GM18867 (cell line): ENCODE measurements around the gene GTF3A.
A peak's percentile ranks its signal among the peaks of the same experiment; 100 is the strongest.

Experiments
- ATAC-seq: cut with Tn5 transposase; IDR thresholded peaks from one replicate; pipeline ENCODE4 v1.9.1; 2021; ENCODE audit warnings: mild to moderate bottlenecking, moderate library complexity; ENCODE audit not compliant: unreplicated experiment

GTF3A gene

DNA sequence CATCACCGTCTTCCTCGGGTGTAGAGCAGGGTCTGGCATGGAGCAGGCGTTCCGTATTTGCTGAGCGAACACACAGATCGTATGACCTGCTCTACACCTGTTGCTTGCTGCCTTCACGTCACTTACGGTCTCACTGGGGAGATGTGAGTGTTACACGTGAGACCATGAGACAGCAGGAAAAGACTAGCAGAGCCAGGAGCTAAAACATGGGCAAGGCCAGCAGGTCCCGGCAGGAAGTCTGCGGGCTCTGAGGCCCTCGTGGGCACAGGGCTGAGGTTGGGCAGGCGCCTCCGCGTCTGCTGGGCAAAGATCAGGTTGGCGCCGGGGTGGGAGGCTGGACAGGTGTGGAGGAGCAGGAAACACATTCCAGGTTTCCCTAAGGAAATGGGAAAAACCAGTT lies 19.7 kb upstream of the GTF3A start:
- ATAC-seq: no peak

DNA sequence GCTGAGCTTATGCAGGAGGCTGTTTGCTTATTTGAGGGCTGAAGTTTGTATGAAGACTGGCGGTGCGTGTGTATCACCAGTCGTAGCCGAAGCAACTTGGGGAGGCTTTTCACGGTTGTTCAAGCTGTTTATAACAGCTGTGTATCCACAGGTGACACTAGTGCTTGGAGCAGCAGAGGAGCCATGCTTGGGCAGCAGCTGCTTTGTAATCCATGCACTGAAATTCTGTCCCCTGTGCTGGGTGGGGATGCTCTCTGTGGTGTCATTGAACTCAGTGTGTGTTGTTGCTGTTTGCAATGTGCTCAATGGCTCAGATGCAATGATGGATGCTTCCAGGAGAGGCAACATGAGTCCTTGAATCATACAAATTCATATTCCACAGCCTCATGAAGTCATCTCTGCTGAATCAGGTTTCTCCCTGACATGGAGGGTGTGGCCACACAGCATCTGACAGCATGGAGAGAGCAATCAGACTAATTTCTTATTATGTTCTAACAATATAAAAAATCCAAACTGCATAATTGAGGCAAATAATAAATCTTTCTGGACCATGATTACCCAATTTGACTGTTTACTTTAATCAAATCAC lies 18.8 kb upstream of the GTF3A start:
- ATAC-seq: no peak

DNA sequence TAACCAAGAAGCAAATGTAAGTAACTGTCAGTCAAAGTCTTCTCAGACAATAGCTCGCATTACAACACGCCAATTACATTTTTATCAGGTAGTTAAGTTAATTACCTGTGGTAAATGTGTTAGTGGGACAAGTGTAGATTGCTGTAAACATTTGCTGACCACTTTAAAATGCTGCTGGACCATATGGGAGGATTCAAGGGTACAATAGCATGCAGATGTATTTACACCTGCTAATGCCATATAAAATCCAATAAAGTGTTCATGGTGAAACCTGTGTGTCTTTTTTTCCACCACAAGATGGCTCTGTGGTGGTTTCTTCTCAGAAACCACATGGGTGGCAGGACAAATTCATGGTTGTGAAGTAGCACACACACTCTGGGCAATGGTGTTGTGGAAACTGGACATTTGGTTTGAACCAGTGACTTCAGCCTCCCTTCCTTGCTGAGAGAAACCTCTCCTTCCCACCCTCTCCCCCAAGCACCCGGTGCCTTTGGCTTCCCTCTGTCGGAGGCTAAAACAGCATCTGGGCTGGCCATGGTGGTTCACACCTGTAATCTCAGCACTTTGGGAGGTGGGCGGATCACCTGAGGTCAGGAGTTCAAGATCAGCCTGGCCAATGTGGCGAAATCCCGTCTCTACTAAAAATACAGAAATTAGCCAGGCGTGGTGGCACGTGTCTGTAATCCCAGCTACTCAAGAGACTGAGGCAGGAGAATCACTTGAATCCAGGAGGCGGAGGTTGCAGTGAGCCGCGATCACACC lies 18.1 kb upstream of the GTF3A start:
- peak; percentile 62 for ATAC-seq

DNA sequence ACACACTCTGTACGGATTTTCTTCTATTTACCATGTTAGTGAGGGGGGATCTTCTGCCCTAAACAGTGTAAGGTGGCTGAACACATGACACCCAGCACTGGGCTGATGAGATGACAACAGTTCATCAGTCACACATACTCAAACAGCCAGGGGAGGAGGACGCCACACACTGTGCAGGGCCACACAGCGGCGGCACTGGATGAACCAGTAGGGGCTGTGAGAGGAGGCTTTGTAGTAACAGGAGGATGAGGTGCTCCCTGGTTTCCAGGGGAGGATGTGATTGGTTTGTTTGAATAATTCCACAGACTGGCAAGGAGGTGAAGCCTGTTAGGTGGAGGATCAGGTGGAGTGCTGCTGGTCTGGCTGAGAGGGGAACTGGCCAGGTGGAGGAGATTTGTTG lies 16.3 kb upstream of the GTF3A start:
- no peak for ATAC-seq

DNA sequence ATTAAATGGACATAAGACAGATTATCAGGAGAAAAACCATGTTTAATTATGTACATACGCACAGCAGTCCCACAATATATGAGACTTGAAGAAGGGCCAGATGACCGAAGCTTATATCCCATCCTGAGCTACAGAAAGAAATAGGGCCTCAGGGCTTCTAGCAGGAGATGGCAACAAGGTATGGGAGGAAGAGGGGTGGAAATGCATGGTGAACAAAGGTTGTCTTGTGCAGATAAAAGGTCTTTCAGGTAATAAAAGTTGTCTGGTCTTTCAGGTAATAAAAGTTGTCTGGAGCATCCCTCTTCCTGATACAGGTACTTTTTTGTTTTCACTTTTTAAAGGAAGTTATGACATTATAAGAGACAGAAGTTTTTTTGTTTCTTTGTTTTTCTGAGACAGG lies 15.4 kb upstream of the GTF3A start:
- ATAC-seq: no peak

DNA sequence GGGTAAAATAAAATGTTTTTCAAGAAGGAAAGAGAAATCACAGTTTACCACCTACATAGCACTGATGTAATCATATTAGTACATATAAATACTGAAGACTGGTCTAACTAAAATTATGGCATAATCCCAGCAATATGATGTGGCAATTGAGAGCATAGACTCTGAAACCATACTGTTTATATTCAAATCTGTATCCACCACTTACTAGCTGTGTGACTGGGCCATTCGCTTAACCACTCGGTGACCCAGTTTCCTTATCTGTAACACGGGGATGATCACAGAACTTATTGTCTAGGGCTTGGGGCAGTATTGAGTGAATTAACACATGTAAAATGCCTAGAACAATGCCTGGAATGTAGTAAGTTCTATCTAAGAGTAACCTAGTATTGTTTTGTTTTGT lies 13.1 kb upstream of the GTF3A start:
- no peak for ATAC-seq

DNA sequence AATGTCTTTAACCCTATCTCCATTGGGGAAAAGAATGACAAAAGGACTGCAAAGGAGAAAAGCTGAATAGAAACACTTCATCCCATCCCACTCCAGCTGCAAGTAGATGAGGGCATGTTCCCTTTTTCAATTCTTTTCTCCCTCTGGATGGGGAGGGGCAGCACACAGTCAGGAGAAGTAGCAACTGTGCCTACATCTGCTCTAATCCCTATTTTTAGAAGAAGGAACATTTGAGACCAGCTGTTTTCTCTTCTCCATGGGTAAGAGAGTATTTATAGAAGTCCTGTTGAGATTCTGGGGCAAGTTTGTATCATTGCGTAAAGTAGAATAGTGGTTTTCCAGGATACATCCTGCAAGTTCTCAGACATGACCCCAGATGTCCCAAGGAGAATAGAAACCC lies 9.3 kb upstream of the GTF3A start:
- ATAC-seq: no peak

DNA sequence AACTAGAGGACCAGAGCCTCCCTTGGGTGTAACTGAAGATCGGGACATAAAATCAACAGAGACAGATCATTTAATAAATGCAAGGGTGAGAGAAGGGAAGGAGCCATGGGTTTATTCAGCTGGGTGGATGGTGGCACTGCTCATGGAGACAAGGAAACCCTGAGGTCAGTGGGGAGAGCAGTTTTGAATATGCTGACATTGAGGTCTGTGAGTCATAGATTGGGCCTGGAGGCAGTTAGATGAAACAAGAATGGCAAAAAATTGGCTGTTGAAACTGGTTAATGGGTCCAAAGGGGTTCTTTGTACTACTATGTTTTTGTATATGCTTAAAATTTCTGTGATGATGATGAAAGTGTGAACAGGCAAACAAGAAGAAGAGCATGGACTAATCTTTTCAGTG lies 5.1 kb upstream of the GTF3A start:
- no peak for ATAC-seq

DNA sequence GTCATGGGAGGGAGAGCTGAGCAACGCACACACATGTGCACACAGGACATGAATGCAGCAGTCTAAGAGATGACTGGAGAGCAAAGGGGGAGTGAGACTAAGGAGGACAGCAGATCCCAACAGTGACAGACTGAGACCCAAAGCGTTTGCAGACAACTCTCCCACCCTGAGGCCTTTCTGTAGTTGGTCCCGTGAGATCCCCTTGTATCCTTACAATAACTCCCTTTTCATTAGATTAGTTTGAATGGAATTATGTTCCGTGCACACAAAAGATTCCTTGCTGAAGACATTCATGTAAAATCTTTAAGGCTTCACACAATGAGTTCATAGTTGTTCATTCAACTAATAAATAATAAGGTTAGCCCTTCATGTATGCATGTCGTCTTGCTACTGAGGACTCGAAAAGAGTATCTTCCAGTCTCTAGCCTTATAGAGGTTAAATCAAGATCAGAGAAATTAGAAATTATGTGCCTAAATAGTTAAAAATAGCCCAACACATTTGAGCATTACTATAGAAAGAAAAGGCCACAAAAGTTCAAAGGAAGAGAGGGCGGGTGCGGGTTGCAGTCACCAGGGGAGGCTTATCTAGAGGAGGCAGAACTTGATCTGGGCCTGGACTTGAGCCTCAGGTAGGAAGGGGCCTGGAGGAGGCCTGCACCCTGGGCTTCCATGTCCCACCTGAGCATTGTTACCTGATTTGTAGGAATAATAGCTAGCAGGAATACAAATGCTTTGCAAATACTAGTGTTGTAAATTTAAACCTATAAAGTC lies 3.1 kb upstream of the GTF3A start:
- no peak for ATAC-seq

DNA sequence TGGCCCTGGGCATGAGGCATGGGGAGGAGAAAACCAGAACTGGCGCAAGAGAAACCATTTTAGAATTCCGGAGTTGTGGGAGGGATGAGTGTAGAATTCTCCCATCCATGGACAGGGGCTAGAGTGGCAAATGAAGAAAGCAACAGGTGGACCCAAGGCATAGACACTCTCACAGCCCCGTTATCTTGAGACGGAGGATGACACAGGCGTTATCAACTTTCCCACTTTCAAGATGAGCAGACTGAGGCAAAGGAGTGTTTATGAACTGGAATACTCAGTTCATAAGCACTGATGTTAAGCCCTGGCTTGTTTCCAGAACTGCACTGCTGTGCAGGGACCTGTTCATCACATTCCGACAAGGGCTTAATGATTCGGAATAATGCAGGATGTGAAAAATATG lies 1.1 kb upstream of the GTF3A start:
- ATAC-seq: no peak

DNA sequence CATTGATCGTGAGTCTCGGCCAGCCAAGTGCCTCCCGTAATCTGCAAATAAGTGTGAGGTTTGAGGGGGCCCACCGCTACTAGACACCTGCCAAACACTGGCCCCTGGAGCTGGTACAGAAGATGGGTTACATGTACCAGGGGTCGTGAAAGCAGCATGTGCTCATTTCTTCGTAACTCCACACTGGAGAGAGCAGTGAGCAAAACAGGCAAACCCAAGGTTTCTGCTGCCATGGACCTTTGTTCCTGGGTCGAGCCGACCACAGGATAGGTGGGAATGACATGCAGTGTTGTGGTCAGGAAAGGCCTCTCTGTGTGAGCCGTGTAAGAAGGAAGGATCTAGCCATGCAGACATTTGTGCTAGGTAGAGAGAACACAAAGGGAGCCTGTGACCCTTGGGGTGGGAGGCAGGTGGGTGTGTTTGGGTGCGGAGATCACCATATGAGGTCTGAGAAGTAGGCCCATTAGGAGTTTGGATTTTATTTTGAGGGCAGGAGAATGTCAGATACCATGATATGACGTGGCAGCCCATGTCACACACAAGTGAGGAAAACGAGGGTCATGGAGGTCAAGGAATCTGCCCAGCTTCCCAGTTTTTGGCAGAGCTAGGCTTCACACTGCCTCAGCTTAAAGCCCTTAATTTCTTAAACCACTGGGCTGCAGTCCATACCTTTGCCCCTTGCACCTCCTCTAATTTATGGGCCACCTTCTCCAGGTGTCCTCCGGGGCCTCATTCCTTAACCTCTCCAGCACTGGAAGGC lies 919 bp downstream of the GTF3A start:
- peak; percentile 6 for ATAC-seq

DNA sequence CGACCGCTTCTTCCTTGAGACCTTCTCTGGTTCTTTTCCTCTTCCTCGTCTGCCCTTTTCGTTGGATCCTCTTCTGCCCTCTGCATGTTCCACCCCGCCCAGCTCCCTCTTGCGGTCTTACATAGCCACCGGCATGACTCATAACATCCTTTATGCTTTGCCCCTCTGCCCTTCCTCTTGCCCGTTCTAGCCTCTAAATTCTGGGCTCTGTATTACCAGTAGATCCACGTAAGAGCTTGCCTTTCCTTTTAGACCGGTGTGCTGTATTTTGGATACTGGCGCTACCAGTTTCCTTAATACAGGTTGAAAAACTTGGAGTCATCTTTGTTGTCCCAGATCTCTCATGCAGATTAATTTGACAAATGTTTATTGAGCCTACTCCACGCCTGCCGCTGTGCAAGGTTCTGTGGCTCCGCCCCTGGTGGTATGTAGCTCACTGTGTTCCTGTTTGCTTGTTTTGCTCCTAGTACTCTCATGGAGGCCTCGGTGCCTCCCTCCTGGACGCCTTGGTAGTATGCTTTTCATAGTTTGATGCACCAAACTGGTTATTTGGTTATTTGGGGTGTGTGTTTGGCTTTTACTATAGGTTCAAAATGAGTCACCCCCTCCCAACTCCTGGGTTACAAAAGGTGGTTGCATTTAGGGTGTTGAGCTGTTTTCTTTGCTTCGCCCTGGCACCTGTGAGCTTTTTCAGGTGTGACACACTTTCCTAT lies 1.7 kb downstream of the GTF3A start:
- peak; percentile 72 for ATAC-seq

DNA sequence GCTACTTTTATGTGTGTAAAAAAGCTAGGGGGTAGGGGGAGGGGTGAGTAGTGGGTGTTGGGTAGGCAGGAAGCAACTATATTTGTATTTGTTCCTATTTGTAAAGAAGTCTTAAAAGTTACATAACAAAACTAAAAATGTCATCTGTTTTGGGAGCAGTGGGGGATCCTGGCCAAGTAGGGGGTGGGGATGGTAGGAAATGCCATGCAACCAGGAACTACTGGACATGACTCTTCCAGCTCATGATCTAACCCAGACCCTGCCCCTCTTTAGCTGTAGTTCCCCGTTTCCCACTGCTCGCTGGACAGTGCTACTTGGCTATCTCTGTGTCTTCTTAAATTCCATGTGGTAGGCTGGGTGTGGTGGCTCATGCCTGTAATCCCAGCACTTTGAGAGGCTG lies 3.2 kb downstream of the GTF3A start:
- no peak for ATAC-seq

DNA sequence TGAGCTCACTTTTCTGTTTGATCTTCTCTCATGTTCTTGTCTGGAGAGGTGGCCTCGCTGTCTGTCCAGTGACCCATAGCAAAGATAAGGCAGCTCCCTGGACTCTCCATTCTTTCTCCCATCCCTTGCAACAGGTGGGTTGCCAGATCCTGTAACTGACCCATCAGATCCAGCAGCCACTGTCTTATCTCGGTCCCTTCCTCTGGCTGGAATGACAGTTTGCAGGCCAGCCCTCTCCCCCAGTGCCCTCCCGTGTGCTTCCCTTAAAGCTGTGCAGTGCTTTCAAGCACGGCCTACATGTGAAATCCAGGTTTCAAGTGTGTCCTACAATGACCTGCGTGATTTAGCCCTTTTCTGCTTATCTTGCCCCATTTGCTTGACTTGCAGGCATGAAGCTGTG lies 3.7 kb downstream of the GTF3A start:
- ATAC-seq: no peak

DNA sequence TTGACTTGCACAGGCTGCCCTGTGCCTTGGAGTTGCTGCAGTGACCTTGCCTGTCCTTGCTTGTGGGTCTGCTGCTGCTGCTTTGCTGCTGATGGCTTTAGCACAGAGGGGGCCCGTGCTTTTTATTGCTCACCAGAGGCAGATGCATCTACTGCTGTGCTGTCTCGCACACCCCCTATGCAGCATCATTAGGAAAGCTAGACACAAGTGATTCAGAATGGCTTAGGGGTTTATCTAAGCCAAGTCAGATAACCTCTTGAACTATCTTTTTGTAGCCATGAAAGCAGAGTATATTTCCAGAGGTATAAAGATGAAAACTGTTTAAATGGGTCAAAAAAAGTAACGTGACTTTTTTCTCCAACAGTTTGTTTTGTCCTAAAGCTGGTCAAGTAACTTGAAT lies 7.8 kb downstream of the GTF3A start:
- ATAC-seq: no peak

DNA sequence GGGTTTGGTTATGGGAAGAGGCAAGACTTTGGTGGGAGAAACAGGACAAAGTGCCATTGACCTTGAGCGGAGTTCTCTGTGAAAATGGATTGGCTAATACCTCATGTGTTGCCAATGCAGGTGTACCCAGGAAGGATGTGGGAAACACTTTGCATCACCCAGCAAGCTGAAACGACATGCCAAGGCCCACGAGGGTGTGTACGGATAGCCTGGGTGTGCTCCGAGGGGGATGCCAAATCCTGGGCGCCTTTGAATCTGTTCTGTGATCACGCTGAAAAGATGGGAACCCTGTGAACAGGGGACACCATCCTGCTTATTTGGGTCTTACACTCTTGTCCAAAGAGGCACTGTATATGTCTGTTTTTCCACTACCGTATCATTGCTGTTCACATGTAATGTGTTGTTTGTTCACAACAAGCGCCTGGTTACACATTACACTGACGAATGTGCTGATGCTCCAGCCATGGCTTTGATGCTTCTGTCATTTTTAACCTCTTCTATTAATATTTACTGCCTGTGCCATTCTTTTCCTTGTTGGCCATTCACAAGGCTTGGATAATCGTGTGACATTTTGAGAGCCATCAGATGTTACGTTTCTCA lies 8.3 kb downstream of the GTF3A start:
- no peak for ATAC-seq

DNA sequence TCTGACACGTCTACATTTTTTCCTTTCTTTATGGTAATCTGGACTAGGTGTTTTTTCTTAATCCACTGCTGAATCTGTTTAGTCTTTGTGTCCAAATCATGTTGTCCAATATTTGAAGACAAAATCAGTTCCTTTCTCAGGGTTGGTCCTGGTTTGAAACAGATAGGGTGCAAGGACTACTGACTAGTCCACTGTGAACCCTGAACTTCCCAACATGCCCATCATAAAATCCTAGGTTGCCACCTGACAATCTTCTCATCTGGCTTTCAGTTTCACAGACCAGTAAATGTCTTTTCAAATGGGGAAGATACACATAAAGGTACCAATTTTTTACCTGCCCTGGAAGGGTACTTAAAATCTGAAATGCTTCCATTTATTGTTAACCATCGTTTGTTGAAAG lies 12.7 kb downstream of the GTF3A start:
- no peak for ATAC-seq

DNA sequence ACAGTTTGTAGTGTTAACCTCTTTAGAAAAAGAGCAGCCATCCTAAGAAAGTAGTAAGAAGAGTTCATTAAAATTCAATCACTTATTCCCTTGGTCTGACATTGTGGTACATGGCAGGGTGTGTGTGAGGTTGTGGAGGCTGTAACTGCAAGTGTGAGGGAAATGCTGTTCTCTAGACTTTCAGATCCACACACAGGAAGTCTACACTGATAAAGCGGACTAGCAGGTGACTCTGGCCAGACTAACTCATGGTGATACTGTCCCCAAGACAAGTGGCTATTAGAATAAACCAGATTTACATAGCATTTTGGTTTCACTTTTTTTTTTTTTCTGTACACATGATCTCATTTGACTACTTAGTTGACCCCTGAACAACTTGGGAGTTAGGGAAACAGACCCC lies 16.0 kb downstream of the GTF3A start:
- ATAC-seq: no peak

DNA sequence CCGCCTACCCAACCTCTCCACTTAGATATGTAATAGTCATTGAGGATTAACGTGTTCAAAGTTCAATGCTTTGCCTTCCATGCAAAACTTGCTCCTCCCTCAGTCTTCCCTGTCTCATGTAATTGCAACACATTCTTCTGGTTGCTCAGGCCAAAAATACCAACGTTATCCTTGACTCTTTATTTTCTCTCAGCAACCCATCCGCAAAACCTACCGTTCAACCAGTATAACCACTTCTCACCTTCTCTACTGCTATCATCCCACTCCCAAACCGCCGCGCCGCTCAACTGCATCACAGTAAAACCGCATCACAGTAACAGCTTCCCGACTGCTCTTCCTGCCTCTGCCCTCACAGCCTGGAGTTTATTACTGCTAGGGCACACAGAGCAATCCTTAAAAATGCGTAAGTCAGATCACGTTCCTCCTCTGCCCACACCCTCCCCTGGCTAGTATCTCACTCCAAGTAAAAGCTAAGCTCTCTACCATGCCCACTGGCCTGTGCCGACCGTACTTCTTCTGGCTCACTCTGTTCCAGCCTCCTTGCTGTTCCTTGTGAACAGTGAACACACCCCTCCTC lies 17.7 kb downstream of the GTF3A start:
- ATAC-seq: no peak

DNA sequence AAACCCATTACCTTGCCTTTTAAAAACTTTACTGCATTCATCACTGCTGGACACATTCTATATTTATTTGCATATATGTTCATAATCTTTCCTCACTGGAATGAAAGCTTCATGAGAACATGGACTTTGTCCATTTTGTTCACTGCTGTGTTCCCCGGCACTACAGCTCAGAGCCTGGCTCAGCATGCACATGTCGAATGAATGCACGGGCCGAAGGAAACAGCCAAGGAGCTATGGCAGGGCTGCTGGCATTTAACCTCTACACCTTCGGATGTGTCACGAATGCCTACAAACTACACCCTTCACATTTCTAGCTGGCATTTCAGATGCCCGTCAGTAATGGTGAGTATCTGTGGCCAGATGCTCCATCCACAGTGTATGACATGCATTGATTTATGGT lies 18.4 kb downstream of the GTF3A start:
- no peak for ATAC-seq
